H9 (cell line): ENCODE measurements around the gene KCNIP3. TPM values are rescaled to one million over a fixed set of nuclear protein-coding genes. Genes with fewer than 3 reads are reported as not detected.

Experiments used
- DNase-seq: peaks from one replicate; pipeline ENCODE4 v3.0.0-alpha.2; 2017
- H2AFZ ChIP-seq: one replicate; pipeline ENCODE4 v1.6.1; 2013; ENCODE audit warnings: mild to moderate bottlenecking, low read length, control low read depth, moderate library complexity
- H2AK5ac ChIP-seq: 2 replicates; pipeline ENCODE4 v1.6.1; 2013; ENCODE audit warnings: low read length, control low read depth, mixed read lengths; ENCODE audit not compliant: insufficient read length
- H2BK120ac ChIP-seq: one replicate; pipeline ENCODE4 v1.6.1; 2013; ENCODE audit warnings: low read depth, mild to moderate bottlenecking, low read length, control low read depth, inconsistent platforms; ENCODE audit not compliant: poor library complexity, severe bottlenecking
- H2BK12ac ChIP-seq: 2 replicates; pipeline ENCODE4 v1.6.1; 2013; ENCODE audit warnings: low read length, control low read depth, mixed read lengths, low read depth; ENCODE audit not compliant: insufficient read length
- H2BK15ac ChIP-seq: 2 replicates; pipeline ENCODE4 v1.6.1; 2013; ENCODE audit warnings: low read depth, low read length, control low read depth
- H2BK20ac ChIP-seq: one replicate; pipeline ENCODE4 v1.6.1; 2013; ENCODE audit warnings: low read depth, mild to moderate bottlenecking, low read length, control low read depth, inconsistent platforms; ENCODE audit not compliant: poor library complexity, severe bottlenecking
- H2BK5ac ChIP-seq: 2 replicates; pipeline ENCODE4 v1.6.1; 2013; ENCODE audit warnings: low read length, control low read depth, mixed read lengths; ENCODE audit not compliant: insufficient read length
- H3K14ac ChIP-seq: 2 replicates; pipeline ENCODE4 v1.6.1; 2013; ENCODE audit warnings: low read length, control low read depth; ENCODE audit not compliant: insufficient read depth
- H3K18ac ChIP-seq: 2 replicates; pipeline ENCODE4 v1.6.1; 2013; ENCODE audit warnings: low read depth, mild to moderate bottlenecking, mixed read lengths, low read length, control low read depth; ENCODE audit not compliant: insufficient read length
- H3K23ac ChIP-seq: 2 replicates; pipeline ENCODE4 v1.6.1; 2013; ENCODE audit warnings: low read length, control low read depth, mixed read lengths, low read depth; ENCODE audit not compliant: insufficient read length
- H3K23me2 ChIP-seq: 2 replicates; pipeline ENCODE4 v1.6.1; 2013; ENCODE audit warnings: low read depth, mild to moderate bottlenecking, mixed read lengths, low read length, control low read depth; ENCODE audit not compliant: insufficient read length, poor library complexity, severe bottlenecking
- H3K27ac ChIP-seq: 2 replicates; pipeline ENCODE4 v1.5.1; 2013; ENCODE audit warnings: low read length, control low read depth, mixed read lengths, low read depth; ENCODE audit not compliant: insufficient read length
- H3K27me3 ChIP-seq: 2 replicates; pipeline ENCODE4 v1.6.1; 2013; ENCODE audit warnings: low read length, control low read depth, inconsistent platforms; ENCODE audit not compliant: insufficient read depth
- H3K4ac ChIP-seq: 2 replicates; pipeline ENCODE4 v1.6.1; 2013; ENCODE audit warnings: low read depth, mild to moderate bottlenecking, control low read depth, inconsistent platforms, low read length, moderate library complexity
- H3K4me1 ChIP-seq: 2 replicates; pipeline ENCODE4 v1.6.1; 2013; ENCODE audit warnings: low read length, control low read depth, inconsistent platforms; ENCODE audit not compliant: insufficient read depth
- H3K4me2 ChIP-seq: 2 replicates; pipeline ENCODE4 v1.6.1; 2013; ENCODE audit warnings: low read length, control low read depth, mixed read lengths; ENCODE audit not compliant: insufficient read length, insufficient read depth
- H3K56ac ChIP-seq: 2 replicates; pipeline ENCODE4 v1.6.1; 2013; ENCODE audit warnings: low read depth, mild to moderate bottlenecking, mixed read lengths, low read length, control low read depth; ENCODE audit not compliant: insufficient read length
- H3K79me1 ChIP-seq: 2 replicates; pipeline ENCODE4 v1.6.1; 2013; ENCODE audit warnings: low read depth, mild to moderate bottlenecking, moderate library complexity, low read length, control low read depth, inconsistent platforms; ENCODE audit not compliant: insufficient read depth, poor library complexity, severe bottlenecking
- H3K79me2 ChIP-seq: 2 replicates; pipeline ENCODE4 v1.6.1; 2013; ENCODE audit warnings: low read length, control low read depth, inconsistent platforms; ENCODE audit not compliant: insufficient read depth
- H3K9ac ChIP-seq: 2 replicates; pipeline ENCODE4 v1.6.1; 2013; ENCODE audit warnings: low read length, control low read depth, mixed read lengths; ENCODE audit not compliant: insufficient read length; ENCODE audit errors: extremely low read depth
- H3K9me3 ChIP-seq: one replicate; pipeline ENCODE4 v1.6.1; 2013; ENCODE audit warnings: low read depth, low read length, inconsistent platforms; ENCODE audit not compliant: control insufficient read depth
- H3T11ph ChIP-seq: one replicate; pipeline ENCODE4 v1.6.1; 2013; ENCODE audit warnings: mild to moderate bottlenecking, low read length, control low read depth, inconsistent platforms
- H4K20me1 ChIP-seq: one replicate; pipeline ENCODE4 v1.6.1; 2013; ENCODE audit not compliant: control insufficient read depth, insufficient read length, insufficient read depth
- H4K5ac ChIP-seq: 2 replicates; pipeline ENCODE4 v1.6.1; 2013; ENCODE audit warnings: low read depth, mild to moderate bottlenecking, mixed read lengths, low read length, control low read depth; ENCODE audit not compliant: insufficient read length
- H4K8ac ChIP-seq: replicated peaks from 2 replicates; pipeline ENCODE4 v1.6.1; 2013; ENCODE audit warnings: low read length, control low read depth, mixed read lengths, low read depth; ENCODE audit not compliant: insufficient read length
- H4K91ac ChIP-seq: 2 replicates; pipeline ENCODE4 v1.6.1; 2013; ENCODE audit warnings: low read depth, mild to moderate bottlenecking, moderate library complexity, mixed read lengths, low read length, control low read depth; ENCODE audit not compliant: insufficient read length
- H3K27ac Mint-ChIP-seq, 3 experiments: 2 replicates in 2 of 3; 3 replicates in 1 of 3; pipeline ENCODE4 v1.8.0; 2020 to 2021; ENCODE audit warnings: mixed read lengths in 3 of 3, mild to moderate bottlenecking in 1 of 3, moderate library complexity in 1 of 3
- H3K27me3 Mint-ChIP-seq: 2 replicates; pipeline ENCODE4 v1.8.0; 2021; ENCODE audit warnings: low read depth, mild to moderate bottlenecking, moderate library complexity, mixed read lengths
- H3K36me3 Mint-ChIP-seq, 3 experiments: 2 replicates in 2 of 3; 3 replicates in 1 of 3; pipeline ENCODE4 v1.8.0; 2020 to 2021; ENCODE audit warnings: low read depth in 3 of 3, mixed read lengths in 3 of 3; ENCODE audit not compliant: insufficient read depth in 1 of 3
- H3K4me1 Mint-ChIP-seq, 2 experiments: 2 replicates each; pipeline ENCODE4 v1.8.0; 2020; ENCODE audit warnings: mixed read lengths in 2 of 2
- H3K4me3 Mint-ChIP-seq, 2 experiments: 2 replicates in 1 of 2; 3 replicates in 1 of 2; pipeline ENCODE4 v1.8.0; 2020 to 2021; ENCODE audit warnings: mild to moderate bottlenecking in 2 of 2, mixed read lengths in 2 of 2, moderate library complexity in 1 of 2
- H3K9me3 Mint-ChIP-seq, 2 experiments: 2 replicates in 1 of 2; 3 replicates in 1 of 2; pipeline ENCODE4 v1.8.0; 2020; ENCODE audit warnings: mild to moderate bottlenecking in 2 of 2, mixed read lengths in 2 of 2, moderate library complexity in 1 of 2
- WGBS: extraction: QIAGEN DNeasy Blood & Tissue Kit; methylation state at CpG from one replicate; pipeline ENCODE4 v1.1.7; 2013; ENCODE audit warnings: missing lambda C conversion rate, low lambda C conversion rate, mixed read lengths; ENCODE audit not compliant: insufficient read length; ENCODE audit errors: extremely low coverage; 5-methylcytosine and 5-hydroxymethylcytosine counted together
- total RNA-seq: library from RNA; stranded (reverse); gene quantifications from 2 replicates; pipeline ENCODE4 v1.2.1, GENCODE V29; 2021
- TF ChIP-seq, protein P1 (sequence below): fragments of 200-600 bp; sonication (generic); conservative IDR thresholded peaks from 3 replicates; pipeline ENCODE4 v1.8.0; 2021; ENCODE audit warnings: antibody characterized with exemption, mild to moderate bottlenecking

The KCNIP3 gene
- total RNA-seq, 1 experiment from 2014 or later = 1.5 TPM

DNA sequence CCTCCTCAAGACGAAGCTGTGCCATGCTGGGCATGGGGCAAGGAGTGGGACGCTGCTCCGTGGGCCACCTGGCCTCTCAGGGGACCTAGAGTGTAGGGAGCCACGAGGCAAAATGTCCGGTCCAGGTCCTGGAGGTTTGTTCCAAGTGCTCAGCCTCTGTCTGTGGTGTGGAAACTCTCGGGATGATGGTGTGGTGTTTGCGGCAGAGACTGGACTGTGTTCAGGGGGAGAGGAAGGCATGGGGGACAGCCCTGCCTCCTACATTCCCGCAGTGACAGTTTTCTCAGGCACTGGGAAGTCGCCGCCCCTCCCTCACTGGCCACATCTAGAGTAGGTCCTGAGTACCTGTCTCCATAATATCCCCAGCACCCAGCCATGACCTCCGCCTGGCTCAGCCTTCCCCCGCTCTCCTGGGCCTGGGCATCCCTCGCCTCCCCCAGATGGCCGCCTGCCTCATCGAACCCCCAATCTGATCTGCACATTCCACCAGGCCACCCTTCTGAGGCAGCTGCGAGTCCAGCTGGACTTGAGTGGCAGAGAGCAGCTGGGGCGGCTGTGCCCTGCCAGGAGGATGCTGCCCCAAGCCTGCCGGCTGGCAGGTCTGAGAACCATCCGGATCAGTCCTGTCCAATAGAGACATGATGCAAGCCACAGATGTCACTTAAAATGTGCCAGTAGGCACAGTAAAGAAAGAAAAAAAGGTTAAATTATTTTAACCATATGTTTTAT is 6.2 kb downstream of the KCNIP3 start:
- no peaks in the 10 kb centered on the region for H3K36me3 Mint-ChIP-seq
- no peaks in the 10 kb centered on the region for H3K79me1 ChIP-seq
- H3K4me1 ChIP-seq = no peaks in the 10 kb centered on the region
- no peak overlapping the region for H3K23ac ChIP-seq
- H3K18ac ChIP-seq = no peak overlapping the region
- no peak overlapping the region for H3K56ac ChIP-seq
- no peak overlapping the region for H3T11ph ChIP-seq
- no CpG with 5 or more reads among the region's 19 CpGs for WGBS
- H2AK5ac ChIP-seq = no peak overlapping the region
- TF ChIP-seq, protein P1, sequence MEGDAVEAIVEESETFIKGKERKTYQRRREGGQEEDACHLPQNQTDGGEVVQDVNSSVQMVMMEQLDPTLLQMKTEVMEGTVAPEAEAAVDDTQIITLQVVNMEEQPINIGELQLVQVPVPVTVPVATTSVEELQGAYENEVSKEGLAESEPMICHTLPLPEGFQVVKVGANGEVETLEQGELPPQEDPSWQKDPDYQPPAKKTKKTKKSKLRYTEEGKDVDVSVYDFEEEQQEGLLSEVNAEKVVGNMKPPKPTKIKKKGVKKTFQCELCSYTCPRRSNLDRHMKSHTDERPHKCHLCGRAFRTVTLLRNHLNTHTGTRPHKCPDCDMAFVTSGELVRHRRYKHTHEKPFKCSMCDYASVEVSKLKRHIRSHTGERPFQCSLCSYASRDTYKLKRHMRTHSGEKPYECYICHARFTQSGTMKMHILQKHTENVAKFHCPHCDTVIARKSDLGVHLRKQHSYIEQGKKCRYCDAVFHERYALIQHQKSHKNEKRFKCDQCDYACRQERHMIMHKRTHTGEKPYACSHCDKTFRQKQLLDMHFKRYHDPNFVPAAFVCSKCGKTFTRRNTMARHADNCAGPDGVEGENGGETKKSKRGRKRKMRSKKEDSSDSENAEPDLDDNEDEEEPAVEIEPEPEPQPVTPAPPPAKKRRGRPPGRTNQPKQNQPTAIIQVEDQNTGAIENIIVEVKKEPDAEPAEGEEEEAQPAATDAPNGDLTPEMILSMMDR = no peak
- peaks cover 5 to 13% of the 10 kb centered on the region in 2 experiments for H3K4me1 Mint-ChIP-seq
- no peak overlapping the region for H2AFZ ChIP-seq
- H2BK5ac ChIP-seq = no peak overlapping the region
- H3K27ac Mint-ChIP-seq = no peak overlapping the region
- H4K8ac ChIP-seq = no peak overlapping the region
- H4K20me1 ChIP-seq = no peaks in the 10 kb centered on the region
- H2BK20ac ChIP-seq = no peak overlapping the region
- no peak overlapping the region for H3K4me3 Mint-ChIP-seq
- H4K91ac ChIP-seq = no peak overlapping the region
- no peaks in the 10 kb centered on the region for H3K9me3 ChIP-seq
- no peak overlapping the region for H3K14ac ChIP-seq
- H2BK15ac ChIP-seq = no peak overlapping the region
- H2BK120ac ChIP-seq = no peak overlapping the region
- H3K9ac ChIP-seq = no peak overlapping the region
- no peaks in the 10 kb centered on the region for H3K79me2 ChIP-seq
- H3K23me2 ChIP-seq = no peaks in the 10 kb centered on the region
- DNase-seq = no peak
- no peak overlapping the region for H3K4me2 ChIP-seq
- H2BK12ac ChIP-seq = no peak overlapping the region
- no peaks in the 10 kb centered on the region; the same call in 1 of the 2 replicates for H3K27me3 Mint-ChIP-seq
- no peak overlapping the region for H4K5ac ChIP-seq
- H3K4ac ChIP-seq = no peak overlapping the region
- no peaks in the 10 kb centered on the region for H3K27me3 ChIP-seq
- no peaks in the 10 kb centered on the region; a peak in 1 of 5 replicates for H3K9me3 Mint-ChIP-seq
- H3K27ac ChIP-seq = no peak overlapping the region
